Activated T-helper 1 cell treated with Interleukin-2 at 50 U/mL for 16 hours (primary cell): ENCODE measurements around the gene UGT1A8.

Experiments used
- DNase-seq: peaks from one replicate; pipeline ENCODE4 v3.0.0-alpha.2; 2020; ENCODE audit warnings: low read depth

UGT1A8 gene

DNA sequence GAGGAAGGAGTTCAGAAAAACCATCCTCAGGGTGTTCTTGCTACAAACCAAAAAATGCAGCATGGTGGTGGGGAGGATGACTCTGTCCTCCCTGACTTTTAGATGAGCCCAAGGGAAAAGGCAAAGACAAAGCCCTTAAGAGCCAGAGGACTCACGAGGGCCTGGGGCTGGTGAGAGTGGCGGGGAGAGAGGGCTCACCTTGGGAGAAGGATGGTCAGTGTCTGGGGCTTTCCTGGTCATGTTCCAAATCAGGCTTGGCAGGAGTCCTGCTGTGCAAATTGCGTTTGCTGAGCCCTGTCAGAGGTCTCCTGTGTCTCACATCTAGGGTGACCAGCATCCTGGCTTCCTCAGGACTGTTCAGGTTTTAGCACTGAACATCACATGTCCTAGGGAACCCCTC, 147.3 kb downstream of the UGT1A8 start:
- DNase-seq: no peak

DNA sequence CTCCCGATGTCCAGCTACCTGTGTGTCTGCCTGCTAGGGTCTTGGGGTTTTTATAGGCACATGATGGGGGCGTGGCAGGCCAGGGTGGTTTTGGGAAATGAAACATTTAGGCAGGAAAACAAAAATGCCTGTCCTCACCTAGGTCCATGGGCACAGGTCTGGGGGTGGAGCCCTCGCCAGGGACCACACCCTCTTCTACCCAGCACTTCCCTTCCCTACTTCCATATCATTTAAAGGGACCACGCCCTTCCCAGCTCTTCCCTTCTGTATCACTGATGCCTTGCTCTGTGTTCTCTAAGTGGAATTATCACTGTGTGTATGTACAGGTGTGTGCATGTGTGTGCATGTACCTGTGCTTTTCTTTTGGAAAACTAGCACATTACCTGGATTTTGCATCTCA, 149.0 kb downstream of the UGT1A8 start:
- no peak for DNase-seq

DNA sequence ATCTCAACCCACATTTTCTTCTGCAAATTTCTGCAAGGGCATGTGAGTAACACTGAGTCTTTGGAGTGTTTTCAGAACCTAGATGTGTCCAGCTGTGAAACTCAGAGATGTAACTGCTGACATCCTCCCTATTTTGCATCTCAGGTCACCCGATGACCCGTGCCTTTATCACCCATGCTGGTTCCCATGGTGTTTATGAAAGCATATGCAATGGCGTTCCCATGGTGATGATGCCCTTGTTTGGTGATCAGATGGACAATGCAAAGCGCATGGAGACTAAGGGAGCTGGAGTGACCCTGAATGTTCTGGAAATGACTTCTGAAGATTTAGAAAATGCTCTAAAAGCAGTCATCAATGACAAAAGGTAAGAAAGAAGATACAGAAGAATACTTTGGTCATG, 150.6 kb downstream of the UGT1A8 start:
- DNase-seq: no peak

DNA sequence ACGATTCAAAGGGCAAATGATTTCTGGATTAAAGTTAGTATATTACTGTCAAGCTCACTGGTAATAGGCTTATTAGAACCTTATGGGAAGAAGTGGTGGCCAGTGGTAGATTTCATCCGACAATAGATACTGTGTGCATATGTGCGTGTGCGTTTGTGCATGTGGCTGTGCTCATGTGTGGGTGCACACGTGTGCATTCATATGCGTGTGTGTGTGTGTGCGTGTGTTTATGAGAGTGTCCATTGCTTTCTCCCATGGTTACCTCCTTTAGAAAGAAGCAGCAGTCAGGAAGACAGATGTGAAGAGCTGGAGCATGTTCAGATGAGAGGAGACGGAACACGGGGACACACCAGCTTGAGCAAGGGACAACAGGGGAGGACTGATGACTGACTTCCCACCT, 151.8 kb downstream of the UGT1A8 start:
- DNase-seq: no peak

DNA sequence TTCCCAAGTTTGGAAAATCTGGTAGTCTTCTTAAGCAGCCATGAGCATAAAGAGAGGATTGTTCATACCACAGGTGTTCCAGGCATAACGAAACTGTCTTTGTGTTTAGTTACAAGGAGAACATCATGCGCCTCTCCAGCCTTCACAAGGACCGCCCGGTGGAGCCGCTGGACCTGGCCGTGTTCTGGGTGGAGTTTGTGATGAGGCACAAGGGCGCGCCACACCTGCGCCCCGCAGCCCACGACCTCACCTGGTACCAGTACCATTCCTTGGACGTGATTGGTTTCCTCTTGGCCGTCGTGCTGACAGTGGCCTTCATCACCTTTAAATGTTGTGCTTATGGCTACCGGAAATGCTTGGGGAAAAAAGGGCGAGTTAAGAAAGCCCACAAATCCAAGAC, 154.7 kb downstream of the UGT1A8 start:
- no peak for DNase-seq

DNA sequence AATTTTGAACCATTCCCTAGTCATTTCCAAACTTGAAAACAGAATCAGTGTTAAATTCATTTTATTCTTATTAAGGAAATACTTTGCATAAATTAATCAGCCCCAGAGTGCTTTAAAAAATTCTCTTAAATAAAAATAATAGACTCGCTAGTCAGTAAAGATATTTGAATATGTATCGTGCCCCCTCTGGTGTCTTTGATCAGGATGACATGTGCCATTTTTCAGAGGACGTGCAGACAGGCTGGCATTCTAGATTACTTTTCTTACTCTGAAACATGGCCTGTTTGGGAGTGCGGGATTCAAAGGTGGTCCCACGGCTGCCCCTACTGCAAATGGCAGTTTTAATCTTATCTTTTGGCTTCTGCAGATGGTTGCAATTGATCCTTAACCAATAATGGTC, 155.2 kb downstream of the UGT1A8 start:
- DNase-seq: no peak

DNA sequence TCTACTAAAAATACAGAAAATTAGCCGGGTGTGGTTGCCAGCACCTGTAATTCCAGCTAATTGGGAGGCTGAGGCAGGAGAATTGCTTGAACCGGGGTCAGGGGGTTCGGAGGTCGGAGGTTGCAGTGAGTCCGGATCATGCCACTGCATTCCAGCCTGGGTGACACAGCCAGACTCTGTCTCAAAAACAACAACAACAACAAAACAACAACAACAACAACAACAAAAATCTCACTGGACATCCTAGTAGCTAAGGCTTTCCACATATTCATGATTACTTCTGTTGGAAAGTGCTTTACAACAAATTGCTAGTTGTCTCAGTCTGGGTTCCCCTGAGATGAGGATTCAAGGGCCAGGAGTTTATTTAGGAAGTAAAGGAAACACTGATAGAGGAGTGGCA, 156.4 kb downstream of the UGT1A8 start:
- DNase-seq: no peak

DNA sequence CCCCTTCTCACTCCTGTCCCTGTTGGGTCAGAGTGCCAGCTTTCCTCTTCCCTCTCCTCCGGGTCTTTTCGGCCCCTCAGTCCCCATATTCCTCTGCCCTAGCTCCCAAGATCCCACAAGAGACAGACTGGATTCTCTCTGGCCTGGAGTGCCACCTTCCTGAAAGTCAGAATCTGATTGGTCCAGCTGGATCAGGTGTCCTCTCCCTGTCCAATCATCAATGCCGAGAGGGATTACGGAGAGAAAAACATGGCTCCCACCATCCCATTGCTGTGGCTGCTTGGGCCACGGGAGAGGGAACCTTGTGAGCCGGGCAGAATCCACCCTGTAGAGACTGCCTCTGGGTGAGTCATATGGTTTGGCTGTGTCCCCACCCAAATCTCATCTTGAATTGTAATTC, 158.0 kb downstream of the UGT1A8 start:
- DNase-seq: no peak

DNA sequence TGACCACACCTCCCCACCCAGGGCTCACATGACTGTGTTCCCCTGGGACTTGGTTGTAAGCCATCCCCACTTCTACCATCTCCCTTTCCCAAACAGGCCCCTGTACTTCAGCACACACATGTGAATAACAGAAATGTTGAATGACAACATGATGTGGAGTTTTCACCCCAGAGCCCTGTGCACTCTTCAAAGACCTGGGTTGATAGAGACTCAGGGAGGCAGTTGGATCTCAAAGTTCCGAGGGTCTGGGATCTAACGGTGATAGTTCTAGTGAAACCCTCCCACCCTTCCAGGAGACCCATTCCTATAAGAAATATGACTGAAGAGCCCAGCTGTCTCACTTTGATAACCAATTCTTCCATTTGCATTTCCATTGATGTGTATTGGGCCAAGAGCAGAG, 160.6 kb downstream of the UGT1A8 start, which contains the start of gene MROH2A:
Gene MROH2A (plus strand): TSS at position 301 of the 400 bp plus-strand sequence. CDS start 1,029 bp downstream, outside the sequence.
- no peak for DNase-seq

DNA sequence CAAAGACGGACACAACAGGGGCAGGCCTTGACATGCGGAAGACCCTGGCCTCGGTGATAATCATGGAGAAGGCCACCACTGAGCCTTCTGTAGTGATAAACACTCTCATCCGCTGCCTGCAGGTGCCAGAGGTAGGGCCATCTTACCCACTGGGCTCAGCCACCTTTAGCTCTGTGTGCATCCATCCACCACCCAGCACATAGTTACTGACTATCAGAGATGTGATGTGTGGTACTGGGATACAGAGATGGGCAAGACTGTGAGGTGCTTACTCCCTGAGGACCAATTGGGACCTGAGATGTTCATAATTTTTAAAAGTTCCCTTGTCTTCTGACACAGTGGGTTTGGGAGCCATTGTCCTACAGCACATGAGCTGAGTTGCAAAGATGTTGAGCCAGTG, 162.3 kb downstream of the UGT1A8 start:
- no peak for DNase-seq

DNA sequence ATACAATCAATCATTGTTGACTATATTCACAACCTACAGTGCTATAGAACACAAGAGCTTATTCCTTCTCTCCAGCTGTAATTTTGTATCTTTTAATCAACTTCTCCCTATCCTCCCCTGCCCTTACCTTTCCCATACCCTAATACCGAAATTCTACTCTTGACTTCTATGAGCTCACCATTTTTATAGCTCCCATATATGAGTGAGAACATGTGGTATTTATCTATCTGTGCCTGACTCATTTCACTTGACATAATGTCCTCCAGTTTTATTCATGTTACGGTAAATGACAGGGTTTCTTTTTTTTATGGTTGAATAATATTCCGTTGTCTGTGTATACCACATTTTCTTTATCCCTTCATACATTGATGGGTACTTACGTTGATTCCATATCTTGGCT, 163.3 kb downstream of the UGT1A8 start:
- DNase-seq: no peak

DNA sequence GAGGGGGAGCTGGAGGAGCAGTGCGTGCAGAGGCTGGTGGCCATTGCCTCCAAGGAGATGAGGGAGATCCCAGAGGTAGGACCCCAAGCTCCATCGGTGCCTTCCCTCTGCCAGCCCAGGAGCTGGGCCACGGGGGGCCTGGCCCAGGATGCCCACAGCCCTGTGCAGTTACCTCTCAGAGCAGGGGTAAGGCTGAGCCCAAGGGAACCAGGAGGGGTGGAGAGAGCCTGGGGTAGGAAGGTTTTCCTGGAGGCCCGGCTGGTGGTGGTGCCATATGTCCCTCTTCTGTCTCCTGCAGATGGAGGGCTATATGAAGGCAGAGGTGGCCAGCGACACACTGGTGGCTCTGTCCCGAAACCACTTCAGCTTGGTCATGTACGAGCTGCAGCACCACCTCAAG, 172.1 kb downstream of the UGT1A8 start:
- no peak for DNase-seq

DNA sequence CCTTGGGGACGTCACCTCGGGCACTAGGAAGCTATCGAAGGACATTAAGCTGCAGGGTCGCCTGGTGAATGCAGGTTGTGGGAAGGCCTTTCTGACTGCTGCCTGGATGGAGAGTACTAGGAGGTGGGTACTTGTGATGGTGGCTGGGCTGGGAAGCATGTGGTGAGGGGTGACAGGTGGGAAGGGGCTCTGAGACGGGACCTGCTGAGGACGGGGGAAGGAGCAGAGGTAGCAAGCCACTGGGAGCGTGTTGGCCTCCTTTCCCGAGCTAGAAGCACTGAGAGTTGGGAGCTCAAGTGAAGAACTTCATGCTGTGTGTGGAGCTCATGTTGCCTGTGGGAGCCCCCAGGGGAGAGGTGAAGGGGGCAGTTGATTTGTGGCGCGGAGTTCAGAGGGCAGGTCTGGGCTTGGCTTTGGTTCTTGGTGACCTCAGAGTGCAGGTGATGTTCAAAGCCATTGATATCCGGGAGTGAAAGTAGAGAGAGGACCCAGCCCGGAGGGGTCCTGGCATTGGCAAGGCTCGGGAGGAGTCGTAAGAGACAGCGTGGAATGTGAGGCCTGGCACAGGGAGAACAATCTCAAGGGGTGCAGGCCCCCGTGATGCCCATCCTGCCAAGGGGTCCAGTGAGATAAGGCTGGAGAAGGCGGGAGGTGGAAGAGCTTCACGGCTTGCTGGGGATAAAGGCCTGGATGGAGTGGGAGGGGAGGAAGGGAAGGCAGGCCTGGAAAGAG, 173.9 kb downstream of the UGT1A8 start:
- no peak for DNase-seq

DNA sequence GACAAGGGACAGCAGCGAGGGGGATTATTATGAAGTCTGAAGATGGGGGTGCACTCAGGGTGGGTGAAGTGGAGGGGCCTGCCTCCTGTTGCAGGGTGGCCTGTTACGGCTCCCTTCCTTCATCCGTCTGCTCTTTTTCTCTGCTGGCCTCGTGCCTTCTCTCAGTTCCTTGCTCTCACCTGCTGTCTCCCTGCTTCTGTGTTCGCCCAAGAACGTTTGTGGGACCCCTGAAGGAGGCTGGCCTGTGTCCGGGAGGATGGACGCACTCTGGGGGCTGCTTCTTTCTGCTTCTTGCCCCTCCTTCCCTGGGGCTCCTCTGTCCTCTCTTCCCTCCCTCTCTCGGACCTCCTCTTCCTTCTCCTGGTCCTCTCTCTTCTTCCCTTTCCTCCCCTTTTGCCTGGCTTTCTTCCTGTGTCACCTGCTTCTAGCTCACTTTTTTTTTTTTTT, 174.5 kb downstream of the UGT1A8 start:
- no peak for DNase-seq

DNA sequence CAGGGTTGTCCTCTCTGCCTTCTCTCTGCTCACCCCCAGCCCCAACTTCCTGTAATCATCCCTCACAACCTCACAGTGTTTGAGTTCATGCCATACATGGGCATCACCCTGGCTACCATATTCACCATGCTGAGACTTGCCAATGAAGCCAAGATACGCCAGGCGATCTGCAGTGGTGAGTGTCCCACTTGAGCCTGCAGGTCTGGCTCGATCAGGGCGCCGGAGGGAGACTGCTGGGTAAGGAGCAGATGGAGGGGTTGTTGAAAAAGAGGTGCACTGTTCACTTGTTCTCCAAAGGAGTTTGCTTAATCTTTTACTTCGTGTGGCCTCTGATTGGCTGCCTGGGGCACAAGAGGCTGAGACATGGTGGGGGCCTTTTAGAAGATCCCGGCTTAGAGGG, 175.3 kb downstream of the UGT1A8 start:
- no peak for DNase-seq

DNA sequence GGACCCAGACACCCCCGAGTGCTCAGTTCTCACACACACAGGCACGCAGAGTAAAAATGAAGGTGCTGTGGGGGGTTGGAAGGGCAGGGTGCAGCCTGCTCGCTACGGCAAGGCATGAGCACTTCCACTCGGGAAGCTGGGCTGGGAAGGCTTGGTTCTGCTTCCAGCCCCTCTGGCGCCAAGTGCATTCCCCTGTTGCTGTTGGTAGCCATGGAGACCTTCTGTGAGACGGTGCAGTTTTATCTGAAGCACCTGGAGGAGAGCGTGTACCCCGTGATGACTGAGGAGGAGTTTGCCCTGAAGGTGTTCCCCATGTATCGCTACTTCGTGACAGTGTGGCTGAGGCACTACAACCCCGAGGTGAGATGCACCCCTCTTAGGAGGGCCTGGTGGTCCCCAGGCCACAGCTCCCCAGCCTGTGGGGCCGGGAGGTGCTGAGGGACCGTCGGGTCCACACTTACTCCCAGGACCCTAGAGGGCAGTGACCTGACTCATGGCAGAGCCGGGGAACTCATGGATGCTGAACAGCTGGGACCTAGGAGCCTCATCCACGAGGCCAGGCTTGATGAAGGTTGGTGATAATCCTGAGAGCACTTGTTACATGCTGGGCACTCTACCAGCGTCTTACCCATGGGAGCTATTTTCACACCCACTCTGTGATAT, 176.2 kb downstream of the UGT1A8 start:
- DNase-seq: no peak

DNA sequence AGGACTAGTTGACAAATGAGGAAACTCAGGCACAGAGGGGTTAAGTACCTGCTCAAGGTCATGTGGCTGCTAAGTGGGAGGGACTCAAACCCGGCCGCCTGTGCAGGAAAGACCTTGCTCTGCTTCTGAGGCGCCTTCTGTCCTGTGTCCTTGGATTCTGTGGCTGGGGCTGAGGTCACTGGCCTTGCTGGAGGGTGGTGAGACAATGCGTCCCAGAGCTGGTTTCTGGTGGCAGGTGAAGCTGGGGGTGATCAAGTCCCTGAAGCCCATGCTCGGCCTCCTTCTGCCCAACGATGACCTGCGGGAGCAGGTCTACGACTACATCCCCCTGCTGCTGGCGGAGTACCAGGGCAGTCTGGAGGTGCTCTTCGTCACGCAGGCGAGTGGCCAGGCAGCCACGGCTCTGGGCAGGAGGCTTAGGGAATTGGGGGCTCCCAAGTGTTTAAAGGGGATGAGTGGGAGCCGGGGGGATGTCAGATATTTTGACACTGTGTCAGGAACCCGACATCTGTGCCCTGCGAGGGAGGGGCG, 176.8 kb downstream of the UGT1A8 start:
- no peak for DNase-seq

DNA sequence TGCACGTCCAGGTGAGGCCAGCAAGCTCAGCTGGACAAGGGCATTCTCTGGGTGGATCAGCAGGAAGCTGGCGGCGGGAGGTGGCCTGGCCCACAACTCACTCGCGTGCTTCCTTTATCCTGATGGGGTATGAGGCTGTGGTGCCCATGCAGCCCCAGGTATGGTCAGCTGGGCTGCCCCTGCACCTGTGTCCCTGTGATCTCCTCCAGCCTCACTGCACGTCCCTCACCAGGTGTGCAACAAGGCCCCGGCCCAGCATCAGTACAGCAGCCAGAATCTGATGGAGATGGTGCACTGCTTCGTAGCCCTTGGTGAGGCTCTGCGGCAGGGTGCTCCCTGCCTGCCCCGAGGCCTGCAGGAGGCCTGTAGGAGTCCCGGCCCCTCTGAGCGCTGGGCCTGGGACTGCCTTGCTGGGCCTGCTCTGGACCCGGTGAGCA, 178.3 kb downstream of the UGT1A8 start:
- no peak for DNase-seq

DNA sequence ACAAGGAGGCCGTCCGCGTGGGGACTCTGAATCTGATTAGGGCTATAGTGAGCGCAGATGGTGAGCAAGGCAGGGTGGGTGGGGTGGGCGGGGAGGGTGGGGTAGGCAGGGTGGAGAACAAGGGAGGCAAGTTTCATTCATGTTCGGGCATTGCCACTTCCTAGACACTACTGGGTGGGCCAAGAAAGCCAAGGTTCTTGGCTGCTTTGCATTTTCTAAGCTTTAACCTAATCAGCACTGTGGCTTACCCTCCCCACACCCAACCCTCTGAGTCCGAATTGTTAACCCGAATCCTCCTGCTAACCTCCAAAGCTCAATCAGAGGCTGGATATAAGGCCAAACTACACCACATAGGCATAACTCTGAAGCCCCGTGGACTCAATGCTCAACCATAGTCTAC, 178.8 kb downstream of the UGT1A8 start:
- DNase-seq: no peak

DNA sequence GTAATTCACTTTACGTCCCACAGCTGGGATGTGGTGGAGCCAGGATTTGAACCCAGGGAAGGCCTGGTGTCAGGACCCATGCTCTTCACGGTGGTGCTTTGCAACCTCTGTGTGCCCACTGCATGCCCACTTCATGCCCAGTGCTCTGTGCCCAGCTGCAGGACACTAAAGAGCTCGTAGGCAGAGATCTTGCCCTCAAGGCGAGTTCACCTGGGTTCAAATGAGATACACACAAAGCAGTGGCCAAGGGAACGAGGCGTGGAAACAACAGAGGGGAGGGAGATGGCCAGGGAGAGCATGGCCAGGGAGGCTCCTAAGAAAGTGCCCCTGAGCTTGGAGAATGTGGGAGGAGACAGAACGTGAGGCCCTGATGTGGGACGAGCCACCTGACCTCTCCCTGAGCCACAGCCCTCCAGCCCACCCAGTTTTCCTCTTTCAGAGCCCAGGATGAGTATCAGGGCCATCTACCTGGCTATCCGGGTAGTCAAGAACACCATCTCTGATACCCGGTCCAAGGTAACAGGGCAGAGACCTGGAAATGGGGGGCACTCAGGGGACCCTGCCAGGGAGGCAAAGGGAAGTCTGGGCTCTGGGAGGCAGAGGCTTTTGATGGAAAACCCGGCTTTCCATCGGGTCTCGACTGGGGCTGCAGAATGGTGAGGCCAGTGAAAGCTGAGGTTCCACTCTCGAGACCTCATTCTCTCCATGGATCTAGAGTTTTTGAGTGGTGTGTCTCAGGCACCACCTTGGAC, 181.1 kb downstream of the UGT1A8 start:
- DNase-seq: no peak

DNA sequence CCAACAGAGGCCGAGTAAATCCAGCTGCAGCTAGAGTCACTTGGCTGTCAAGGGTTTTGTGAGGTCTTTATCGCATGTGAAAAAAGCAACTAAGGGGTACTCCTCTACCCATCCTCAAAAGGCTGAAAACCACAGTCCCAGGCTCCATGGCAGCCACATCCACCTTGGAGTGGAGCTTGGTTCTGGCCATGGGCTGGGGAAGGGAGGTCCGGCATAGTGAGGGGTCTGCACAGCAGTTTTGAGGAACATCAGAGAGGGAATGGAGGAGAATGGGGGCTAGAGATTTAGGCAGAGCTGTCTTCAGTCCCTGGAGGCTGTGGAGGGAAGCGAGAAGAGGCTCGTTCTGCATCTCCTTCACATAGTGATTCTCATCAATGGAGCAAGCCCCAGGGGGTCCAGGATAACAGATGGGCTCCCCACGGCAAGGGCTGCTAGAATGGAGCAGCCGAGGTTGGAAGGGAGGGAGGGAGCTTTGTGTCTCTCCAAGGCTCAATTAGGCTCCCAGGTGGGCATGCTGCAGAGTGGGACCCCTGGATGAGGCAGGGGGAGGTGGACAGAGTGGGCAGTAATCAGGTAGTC, 181.7 kb downstream of the UGT1A8 start:
- DNase-seq: no peak

DNA sequence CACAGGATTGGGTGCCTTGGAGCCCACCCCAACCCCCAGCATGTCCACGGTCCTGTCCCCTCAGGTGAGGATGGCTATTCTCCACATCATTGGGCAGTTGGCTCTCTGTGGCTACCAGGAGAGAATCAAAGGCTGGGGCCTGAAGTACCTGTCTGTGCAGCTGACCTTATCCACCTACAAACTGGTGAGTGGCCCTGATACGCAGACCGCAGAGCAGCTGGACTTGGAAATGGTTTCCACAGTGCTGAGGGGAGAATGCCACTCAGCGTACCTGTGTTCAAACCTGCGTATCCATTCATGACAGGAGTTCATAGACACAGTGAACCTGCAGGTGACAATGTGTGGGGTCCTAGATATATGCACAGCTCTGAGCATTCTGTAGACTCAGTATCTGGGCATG, 182.3 kb downstream of the UGT1A8 start:
- DNase-seq: no peak
